Esophagus squamous epithelium (tissue), 4 donors: ENCODE measurements around the gene CEP164.

Source experiments
- POLR2A ChIP-seq, 4 donors: fragments of 450-650 bp; IDR thresholded peaks; one replicate each; pipeline ENCODE4 v1.6.1; 2017; ENCODE audit warnings: antibody characterized with exemption in 4 of 4, mild to moderate bottlenecking in 4 of 4, moderate library complexity in 3 of 4
- TF ChIP-seq, protein P1 (sequence below), 6 experiments: fragments of 450-650 bp in 4 of 6; fragments of 200-600 bp in 2 of 6; sonication (generic) in 2 of 6; IDR thresholded peaks; one replicate each; pipeline ENCODE4 v1.5.1; 2016 to 2019; ENCODE audit warnings: antibody characterized with exemption in 6 of 6, mild to moderate bottlenecking in 4 of 6, moderate library complexity in 4 of 6

DNA sequence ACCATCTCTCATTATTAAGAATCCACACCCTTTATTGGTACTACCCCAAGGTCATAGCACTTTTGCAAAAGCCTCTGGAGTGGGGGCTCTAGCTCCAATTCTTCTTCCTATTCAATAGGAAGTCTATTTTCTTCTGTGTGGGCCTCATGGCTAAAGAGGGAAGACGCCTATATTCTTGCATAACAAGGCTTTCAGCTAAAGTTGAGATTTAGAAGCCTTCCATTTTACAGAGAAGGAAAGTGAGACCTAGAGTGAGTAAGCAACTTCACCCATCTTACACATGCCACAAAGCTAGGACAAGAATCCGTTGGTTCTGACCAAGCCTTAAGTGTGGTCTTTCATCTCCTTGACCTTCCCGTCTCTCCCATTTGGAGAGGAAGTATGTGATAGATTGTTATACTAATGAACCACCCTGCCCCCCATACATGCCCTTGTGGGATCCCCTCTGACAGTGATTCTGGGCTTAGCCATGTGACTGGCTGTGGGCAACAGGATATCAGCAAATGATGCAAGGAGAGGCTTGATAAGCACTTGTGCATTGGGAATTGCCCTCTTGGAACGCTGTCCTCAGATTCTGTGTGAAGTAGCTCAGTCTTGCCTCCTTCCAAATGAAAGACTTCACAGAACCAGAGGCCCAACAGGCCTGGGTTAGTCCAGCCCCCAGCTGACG, 23.9 kb upstream of the CEP164 start:
- TF ChIP-seq, protein P1, sequence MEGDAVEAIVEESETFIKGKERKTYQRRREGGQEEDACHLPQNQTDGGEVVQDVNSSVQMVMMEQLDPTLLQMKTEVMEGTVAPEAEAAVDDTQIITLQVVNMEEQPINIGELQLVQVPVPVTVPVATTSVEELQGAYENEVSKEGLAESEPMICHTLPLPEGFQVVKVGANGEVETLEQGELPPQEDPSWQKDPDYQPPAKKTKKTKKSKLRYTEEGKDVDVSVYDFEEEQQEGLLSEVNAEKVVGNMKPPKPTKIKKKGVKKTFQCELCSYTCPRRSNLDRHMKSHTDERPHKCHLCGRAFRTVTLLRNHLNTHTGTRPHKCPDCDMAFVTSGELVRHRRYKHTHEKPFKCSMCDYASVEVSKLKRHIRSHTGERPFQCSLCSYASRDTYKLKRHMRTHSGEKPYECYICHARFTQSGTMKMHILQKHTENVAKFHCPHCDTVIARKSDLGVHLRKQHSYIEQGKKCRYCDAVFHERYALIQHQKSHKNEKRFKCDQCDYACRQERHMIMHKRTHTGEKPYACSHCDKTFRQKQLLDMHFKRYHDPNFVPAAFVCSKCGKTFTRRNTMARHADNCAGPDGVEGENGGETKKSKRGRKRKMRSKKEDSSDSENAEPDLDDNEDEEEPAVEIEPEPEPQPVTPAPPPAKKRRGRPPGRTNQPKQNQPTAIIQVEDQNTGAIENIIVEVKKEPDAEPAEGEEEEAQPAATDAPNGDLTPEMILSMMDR (IDR thresholded peaks at IDR 0.05) = no peak
- no peak for TF ChIP-seq POLR2A (IDR thresholded peaks at IDR 0.05)
